Ishikawa (cell line): Measurements from ENCODE around the gene L2HGDH.

Experiments used
- EP300 ChIP-seq: IDR thresholded peaks from 2 replicates; pipeline ENCODE4 v1.6.1; 2012; ENCODE audit warnings: borderline replicate concordance
- RAD21 ChIP-seq: IDR thresholded peaks from 2 replicates; pipeline ENCODE4 v1.6.1; 2012; ENCODE audit warnings: low read depth
- TAF1 ChIP-seq: IDR thresholded peaks from 2 replicates; pipeline ENCODE4 v1.6.1; 2012; ENCODE audit warnings: low read depth, mild to moderate bottlenecking

- no peak for TF ChIP-seq RAD21
- TF ChIP-seq EP300, result no peak
- TF ChIP-seq TAF1, result no peak
These were observed 665 bp upstream of the L2HGDH start for GRCh38 chr14:50312734-50313054.
